ENCODE data around the gene PRLR.
"Not testable (repeated sequence)": the region's sequence is repeated elsewhere in the genome, so short reads cannot be mapped to it uniquely, and the experiment has no call there.

Gene PRLR

DNA sequence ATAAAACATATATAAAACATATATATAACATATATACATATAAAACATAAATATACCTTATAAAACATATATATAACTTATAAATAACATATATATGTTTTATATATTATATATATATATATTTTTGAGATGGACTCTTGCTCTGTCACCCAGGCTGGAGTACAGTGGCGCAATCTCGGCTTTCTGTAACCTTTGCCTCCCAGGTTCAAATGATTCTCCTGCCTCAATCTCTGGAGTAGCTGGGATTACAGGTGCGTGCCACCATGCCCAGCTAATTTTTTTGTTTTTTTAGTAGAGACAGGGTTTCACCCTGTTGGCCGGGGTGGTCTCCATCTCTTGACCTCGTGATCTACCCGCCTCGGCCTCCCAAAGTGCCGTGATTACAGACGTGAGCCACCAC lies 128.6 kb downstream of the PRLR start:
- intact Hi-C loops (cut with DNase I): not testable (repeated sequence)

DNA sequence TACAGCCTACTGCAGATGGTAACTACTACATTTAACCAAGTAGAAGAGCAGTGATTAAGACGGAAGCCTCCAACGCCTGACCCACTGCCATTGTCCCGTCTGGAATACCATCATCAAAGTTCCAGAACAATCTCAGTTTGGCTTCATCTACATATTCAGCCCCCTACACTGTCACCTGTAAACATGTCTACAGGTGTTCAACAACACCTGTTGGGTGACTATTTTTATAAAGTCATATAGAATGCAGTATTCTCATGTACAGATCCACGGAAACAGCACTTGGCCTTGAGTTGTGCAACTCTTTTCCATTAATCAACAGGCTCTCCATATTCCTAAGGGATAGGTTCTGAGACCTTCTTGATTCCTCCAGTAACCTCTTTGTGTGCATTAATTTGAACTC lies 129.3 kb downstream of the PRLR start:
- intact Hi-C loops (cut with DNase I): no loop called here

More for the DNA sequence above, 128.6 kb downstream of the PRLR start:
- not testable (repeated sequence) for DNase-seq

DNA sequence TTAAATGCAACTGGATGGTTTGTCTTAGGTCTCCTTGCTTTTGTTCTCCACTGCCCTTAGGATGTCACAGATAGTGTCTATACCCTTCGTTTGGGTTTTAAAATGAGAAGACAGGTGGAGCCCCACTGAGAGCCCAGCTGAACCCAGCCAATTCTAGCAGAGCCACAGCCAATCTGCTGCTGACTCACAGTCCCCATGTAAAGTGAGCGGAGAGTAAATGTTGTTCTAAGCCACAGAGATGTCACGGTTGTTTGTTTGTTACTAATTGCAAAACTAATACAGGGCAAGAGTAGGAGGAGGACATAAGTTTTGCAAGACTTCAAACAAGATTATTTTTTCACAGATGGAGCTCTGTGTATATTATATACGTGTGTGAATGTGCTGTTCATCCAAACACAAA lies 132.1 kb downstream of the PRLR start:
- no peak for DNase-seq
- intact Hi-C loops (cut with DNase I): no loop called here

More for the DNA sequence above, 129.3 kb downstream of the PRLR start:
- DNase-seq: no peak

DNA sequence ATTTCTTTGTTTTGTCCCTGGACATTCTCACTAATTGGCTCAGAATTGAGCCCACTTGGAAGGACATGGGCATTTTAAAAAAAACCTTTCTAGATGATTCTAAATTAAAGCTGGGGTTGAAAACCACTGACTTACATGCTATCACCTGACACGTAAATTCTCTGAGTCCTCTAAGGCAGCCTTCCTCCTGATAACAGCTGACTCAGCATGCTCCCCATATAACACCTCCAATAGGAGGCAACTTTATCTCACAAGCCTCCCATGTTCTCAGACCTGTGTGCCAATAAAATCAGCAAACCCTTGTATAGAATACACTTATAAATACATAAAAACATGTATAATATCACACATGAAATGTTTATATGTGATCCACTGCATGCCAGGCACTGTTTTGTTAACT lies 133.4 kb downstream of the PRLR start:
- intact Hi-C loops (cut with DNase I): no loop called here

DNA sequence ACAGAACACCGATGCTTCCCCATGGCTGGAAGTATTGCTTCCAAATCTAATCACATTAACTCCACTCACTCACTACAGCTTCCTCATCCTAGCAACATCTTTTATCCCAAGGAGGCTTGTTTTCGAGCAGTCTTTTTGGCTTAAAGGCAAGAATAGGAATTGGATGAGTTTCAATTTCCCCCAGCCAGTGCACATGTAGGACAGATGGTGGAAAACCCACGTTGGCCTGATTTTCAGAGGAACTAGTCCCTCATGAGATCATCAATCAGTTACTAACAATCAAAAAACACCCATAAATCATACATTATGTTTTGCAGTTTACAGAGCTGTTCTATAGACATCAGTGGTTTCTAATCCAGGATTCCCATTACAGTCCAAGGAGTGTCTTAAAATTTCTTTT lies 134.1 kb downstream of the PRLR start:
- no peak for DNase-seq
- intact Hi-C loops (cut with DNase I): no loop called here

More for the DNA sequence above, 133.4 kb downstream of the PRLR start:
- no peak for DNase-seq

- DNase-seq: no peak
- intact Hi-C loops (cut with DNase I): no loop called here
Measured at GRCh38 chr5:35095366-35095765, 134.9 kb downstream of the PRLR start.

DNA sequence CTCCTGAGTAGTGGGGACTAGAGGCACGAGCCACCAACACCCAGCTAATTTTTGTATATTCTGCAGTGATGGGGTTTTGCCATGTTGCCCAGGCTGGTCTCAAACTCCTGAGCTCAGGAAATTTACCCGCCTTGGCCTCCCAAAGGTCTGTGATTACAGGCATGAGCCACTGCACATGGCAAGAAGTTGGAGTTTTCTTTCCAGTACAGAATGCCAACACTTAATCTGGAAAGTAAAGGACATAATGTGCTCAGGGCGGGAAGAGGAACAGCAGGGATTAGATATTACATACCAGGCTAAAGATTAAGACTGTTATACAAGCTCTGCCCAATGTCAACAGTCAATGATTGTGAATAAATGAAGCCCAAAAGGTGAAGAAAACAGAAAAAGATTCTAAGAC lies 135.3 kb downstream of the PRLR start:
- intact Hi-C loops (cut with DNase I): no loop called here
- no peak for DNase-seq

DNA sequence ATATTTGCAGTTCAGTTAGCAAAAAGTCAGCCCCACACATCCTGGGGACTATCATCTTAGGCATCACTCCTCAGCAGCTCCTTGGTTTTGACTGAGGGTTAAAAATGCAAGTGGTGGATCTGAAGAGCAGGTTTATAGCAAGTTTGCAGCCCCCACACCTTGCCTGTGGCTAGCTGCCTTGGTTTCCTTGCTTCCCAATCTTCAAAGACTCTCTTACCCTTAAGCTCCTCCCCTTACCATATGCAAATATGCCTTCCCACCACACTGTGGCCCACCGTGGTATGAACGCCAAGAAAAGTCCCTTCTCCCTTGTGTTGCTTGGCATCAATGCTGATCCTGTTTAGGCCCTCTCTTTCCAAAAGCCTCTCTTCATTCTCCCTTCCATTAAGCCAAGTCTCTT lies 137.6 kb downstream of the PRLR start:
- DNase-seq: no peak
- intact Hi-C loops (cut with DNase I): no loop called here

GRCh38 chr5:35091704-35092103 lies 138.6 kb downstream of the PRLR start:
- no peak for DNase-seq
- intact Hi-C loops (cut with DNase I): no loop called here

GRCh38 chr5:35089334-35090314 lies 140.7 kb downstream of the PRLR start:
- DNase-seq: peak in 41 of 42 donors; percentile 4 to 83 (median 64)
- intact Hi-C loops (cut with DNase I): loop anchor here (10.0 kb wide), 1 partner anchor 835 kb away; no protein-coding TSS in a partner anchor

GRCh38 chr5:35087991-35088390 lies 142.3 kb downstream of the PRLR start:
- intact Hi-C loops (cut with DNase I): loop anchor here (10.0 kb wide), 1 partner anchor 837 kb away; no protein-coding TSS in a partner anchor
- DNase-seq: no peak

DNA sequence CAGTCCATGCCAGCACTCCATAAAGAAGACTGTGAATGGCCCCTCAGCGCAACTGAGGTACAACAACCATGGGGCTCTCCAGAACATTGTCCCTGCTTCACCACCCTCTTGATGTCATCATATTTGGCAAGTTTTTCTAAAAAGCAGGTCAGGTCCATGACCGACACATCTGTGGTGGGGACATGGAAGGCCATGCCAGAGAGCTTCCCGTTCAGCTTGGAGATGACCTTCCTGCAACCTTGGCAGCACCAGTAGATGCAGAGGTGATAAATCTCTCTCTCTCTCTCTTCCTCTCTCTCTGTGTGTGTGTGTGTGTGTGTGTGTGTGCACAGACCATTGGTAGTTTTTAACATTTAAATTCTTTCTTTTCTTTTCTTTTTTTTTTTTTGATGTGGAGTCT lies 147.1 kb downstream of the PRLR start:
- no peak for DNase-seq
- intact Hi-C loops (cut with DNase I): loop anchor here (10.0 kb wide), 1 partner anchor 842 kb away; no protein-coding TSS in a partner anchor

GRCh38 chr5:35082530-35082929 lies 147.8 kb downstream of the PRLR start:
- no peak for DNase-seq
- intact Hi-C loops (cut with DNase I): loop anchor here (10.0 kb wide), 1 partner anchor 842 kb away; no protein-coding TSS in a partner anchor

DNA sequence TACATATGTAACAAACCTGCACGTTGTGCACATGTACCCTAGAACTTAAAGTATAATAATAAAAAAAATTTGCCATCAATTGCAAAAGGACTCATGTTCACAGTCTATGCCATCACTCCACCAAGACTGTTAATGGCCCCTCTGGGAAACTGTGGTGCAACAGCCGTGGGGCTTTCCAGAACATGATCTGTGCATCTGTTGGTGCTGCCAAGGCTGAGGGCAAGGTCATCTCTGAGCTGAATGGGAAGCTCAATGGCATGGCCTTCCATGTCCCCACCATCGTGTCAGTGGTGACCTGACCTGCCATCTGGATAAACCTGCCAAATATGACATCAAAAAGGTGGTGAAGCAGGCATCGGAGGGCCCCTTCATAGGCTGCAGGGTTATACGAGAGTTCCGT lies 149.2 kb downstream of the PRLR start:
- no peak for DNase-seq
- intact Hi-C loops (cut with DNase I): loop anchor here (10.0 kb wide), 1 partner anchor 844 kb away; no protein-coding TSS in a partner anchor

DNA sequence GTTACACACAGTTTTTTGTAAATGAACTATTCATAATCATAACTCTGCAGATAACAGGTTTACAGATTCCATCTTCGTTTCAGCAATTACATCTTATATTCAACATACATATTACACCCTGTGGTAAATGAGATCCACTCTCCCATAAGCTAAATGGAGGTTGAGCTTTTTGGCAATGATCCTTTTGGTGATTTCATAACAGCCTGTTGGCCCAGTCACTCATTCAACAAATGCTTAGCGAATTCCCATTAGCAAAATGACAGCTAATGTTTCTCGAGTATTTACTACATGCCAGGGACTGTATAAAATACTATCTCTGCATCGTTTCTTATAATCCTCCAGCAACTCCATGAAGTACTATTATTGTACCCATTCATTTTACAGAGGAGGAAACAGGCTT lies 157.1 kb downstream of the PRLR start:
- DNase-seq: no peak
- intact Hi-C loops (cut with DNase I): no loop called here

GRCh38 chr5:35069188-35069587 lies 161.1 kb downstream of the PRLR start:
- intact Hi-C loops (cut with DNase I): no loop called here
- DNase-seq: no peak

DNA sequence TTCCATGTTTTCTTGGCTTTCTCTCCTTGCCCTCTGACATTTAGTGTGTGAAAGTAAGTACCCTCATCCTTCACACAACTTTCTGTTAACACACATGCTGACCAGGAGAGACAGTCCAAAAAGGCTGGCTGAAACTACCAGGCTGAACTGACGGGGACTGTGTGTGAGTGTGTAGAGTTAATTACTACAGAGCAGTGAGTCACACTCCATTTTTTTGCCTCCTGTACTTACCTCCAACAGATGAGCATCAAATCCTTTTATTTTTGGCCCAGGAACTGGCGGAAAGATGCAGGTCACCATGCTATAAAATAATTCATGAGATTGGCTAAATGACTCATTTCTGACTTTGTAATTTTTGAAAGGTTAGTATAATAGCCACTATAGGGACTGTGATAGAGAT lies 162.3 kb downstream of the PRLR start:
- DNase-seq: no peak
- intact Hi-C loops (cut with DNase I): no loop called here

- no peak for DNase-seq
- intact Hi-C loops (cut with DNase I): no loop called here
Measured at GRCh38 chr5:35066260-35066795, 164.0 kb downstream of the PRLR start.

GRCh38 chr5:35063414-35063813 lies 166.9 kb downstream of the PRLR start:
- DNase-seq: no peak
- intact Hi-C loops (cut with DNase I): no loop called here

GRCh38 chr5:35061211-35061770 lies 169.0 kb downstream of the PRLR start:
- intact Hi-C loops (cut with DNase I): no loop called here
- DNase-seq: no peak

Measured in head of caudate nucleus (tissue), 42 donors.